GM12878 (cell line): ENCODE results near the gene SYNPR. TPM values are rescaled to one million over a fixed set of nuclear protein-coding genes. Genes with fewer than 3 reads are reported as not detected.

Source experiments
- ATAC-seq: fragments of 200-7000 bp; cut with Tn5 transposase; 3 replicates; pipeline ENCODE4 v1.9.1; 2020; ENCODE audit warnings: mild to moderate bottlenecking, moderate library complexity
- BruUV-seq: library from RNA; stranded (reverse); fragments of 400-500 nt; replicated peaks from 2 replicates; lab custom pipeline; 2021; lab: Mats Ljungman, UMichigan
- CTCF ChIA-PET: fragments of 300-600 bp; sonication (Branson Sonifier 250); formaldehyde crosslinking; extraction: SDS; loops from one replicate; lab custom pipeline; 2021; ENCODE audit warnings: inconsistent platforms; lab: Yijun Ruan, JAX
- POLR2A ChIA-PET: fragments of 350-600 bp; formaldehyde crosslinking; extraction: SDS; loops from one replicate; lab custom pipeline; 2021; ENCODE audit warnings: inconsistent platforms; lab: Charles Lee
- RAD21 ChIA-PET: fragments of 300-600 bp; sonication (Branson Sonifier 250); formaldehyde crosslinking; loops from one replicate; lab custom pipeline; 2023; ENCODE audit warnings: antibody characterized with exemption; ENCODE audit not compliant: unreplicated experiment; lab: Charles Lee
- SMC1A ChIA-PET: fragments of 300-600 bp; sonication (Branson Sonifier 250); formaldehyde crosslinking; loops from one replicate; lab custom pipeline; 2023; ENCODE audit not compliant: unreplicated experiment, uncharacterized antibody; lab: Charles Lee
- DNase-seq: peaks from one replicate; pipeline ENCODE4 v3.0.0-alpha.2; 2011; ENCODE audit warnings: low read depth, low spot score
- FAIRE-seq: peaks from 3 replicates; lab custom pipeline; 2011; peaks lifted over from hg19 to GRCh38; lab: Jason Lieb, UNC
- H2AFZ ChIP-seq: 2 replicates; pipeline ENCODE4 v1.6.0; 2011; ENCODE audit warnings: low read depth, low read length, control low read depth; ENCODE audit not compliant: control insufficient read depth
- H3K27ac ChIP-seq: 2 replicates; pipeline ENCODE4 v1.5.1; 2011; ENCODE audit warnings: control low read depth; ENCODE audit not compliant: control insufficient read depth, insufficient read depth
- H3K27me3 ChIP-seq, 2 experiments: replicated peaks in 1 of 2; 2 replicates each; pipeline versions ENCODE4 v1.6.0 to v1.6.1; 2011; ENCODE audit warnings: low read length in 1 of 2; ENCODE audit not compliant: control insufficient read depth in 2 of 2, insufficient read depth in 2 of 2
- H3K36me3 ChIP-seq, 2 experiments: 2 replicates each; pipeline ENCODE4 v1.5.1; 2011; ENCODE audit warnings: low read length in 1 of 2; ENCODE audit not compliant: control insufficient read depth in 2 of 2, insufficient read depth in 2 of 2
- H3K4me1 ChIP-seq: 2 replicates; pipeline ENCODE4 v1.6.1; 2011; ENCODE audit warnings: mild to moderate bottlenecking, low read length, moderate library complexity, mixed read lengths; ENCODE audit not compliant: control insufficient read depth, insufficient read depth
- H3K4me2 ChIP-seq: 2 replicates; pipeline ENCODE4 v1.6.0; 2011; ENCODE audit warnings: control low read depth; ENCODE audit not compliant: control insufficient read depth, insufficient read depth
- H3K4me3 ChIP-seq: fragments of 200-600 bp; sonication (generic); 2 replicates; pipeline ENCODE4 v1.5.1; 2016
- H3K79me2 ChIP-seq: 2 replicates; pipeline ENCODE4 v1.6.0; 2011; ENCODE audit warnings: low read length; ENCODE audit not compliant: control insufficient read depth, insufficient read depth
- H3K9ac ChIP-seq: 2 replicates; pipeline ENCODE4 v1.8.0; 2011; ENCODE audit warnings: low read length, control low read depth, mixed read lengths; ENCODE audit not compliant: control insufficient read depth, insufficient read depth
- H3K9me3 ChIP-seq: replicated peaks from 3 replicates; pipeline ENCODE4 v1.5.1; 2011; ENCODE audit warnings: mild to moderate bottlenecking, low read length; ENCODE audit not compliant: control insufficient read depth, insufficient read depth
- H4K20me1 ChIP-seq: 2 replicates; pipeline ENCODE4 v1.6.0; 2011; ENCODE audit not compliant: control insufficient read depth, insufficient read depth
- BCL3 ChIP-seq: IDR thresholded peaks from 2 replicates; pipeline ENCODE4 v1.6.1; 2011; ENCODE audit warnings: borderline replicate concordance, low read depth, mild to moderate bottlenecking, moderate library complexity, low read length; ENCODE audit not compliant: insufficient read depth, poor library complexity, severe bottlenecking
- CBX5 ChIP-seq: sonication (generic); IDR thresholded peaks from 2 replicates; pipeline ENCODE4 v1.6.1; 2016; ENCODE audit warnings: low read depth, moderate library complexity, mild to moderate bottlenecking, inconsistent platforms
- CREB1 ChIP-seq: IDR thresholded peaks from 2 replicates; pipeline ENCODE4 v1.6.1; 2012; ENCODE audit warnings: low read depth, mild to moderate bottlenecking, inconsistent platforms
- ESRRA ChIP-seq: IDR thresholded peaks from 2 replicates; pipeline ENCODE4 v1.6.1; 2012; ENCODE audit warnings: mild to moderate bottlenecking, low read length, improper control_type of control experiment
- HSF1 ChIP-seq: fragments of 150-350 bp; IDR thresholded peaks from 2 replicates; pipeline ENCODE4 v1.6.1; 2014; ENCODE audit warnings: mild to moderate bottlenecking, low read depth, low read length
- NR2C1 ChIP-seq: fragments of 450-650 bp; IDR thresholded peaks from 2 replicates; pipeline ENCODE4 v1.6.1; 2017; ENCODE audit warnings: antibody characterized with exemption, mild to moderate bottlenecking, moderate library complexity
- NRF1 ChIP-seq: conservative IDR thresholded peaks from 2 replicates; pipeline ENCODE4 v1.6.1; 2011; ENCODE audit warnings: mild to moderate bottlenecking, low read depth, low read length, improper control_type of control experiment
- RFX5 ChIP-seq: IDR thresholded peaks from 2 replicates; pipeline ENCODE4 v1.6.1; 2011; ENCODE audit warnings: low read depth, low read length, improper control_type of control experiment
- SMAD5 ChIP-seq: IDR thresholded peaks from 2 replicates; pipeline ENCODE4 v1.6.1; 2016; ENCODE audit warnings: antibody characterized with exemption, low read depth
- TCF12 ChIP-seq: IDR thresholded peaks from 2 replicates; pipeline ENCODE4 v1.6.1; 2011; ENCODE audit warnings: low read depth, mild to moderate bottlenecking, low read length
- YY1 ChIP-seq: IDR thresholded peaks from 2 replicates; pipeline ENCODE4 v1.6.1; 2011; ENCODE audit warnings: low read depth, mild to moderate bottlenecking, low read length
- ZBED1 ChIP-seq: IDR thresholded peaks from 2 replicates; pipeline ENCODE4 v1.6.1; 2016; ENCODE audit warnings: borderline replicate concordance
- WGBS: methylation state at CpG from one replicate; pipeline ENCODE4 v1.1.6; 2016; ENCODE audit warnings: low lambda C conversion rate; ENCODE audit not compliant: insufficient replicate concordance, insufficient coverage; ENCODE audit errors: missing lambda C conversion rate; 5-methylcytosine and 5-hydroxymethylcytosine counted together
- in situ Hi-C: fragments of 300-500 bp; cut with MboI; formaldehyde crosslinking; loops from 9 replicates; pipeline ENCODE4 v1.14.3; 2018; ENCODE audit warnings: mixed read lengths
- intact Hi-C: fragments of 100-400 bp; cut with micrococcal nuclease; formaldehyde crosslinking; loops from one replicate; pipeline ENCODE4 v1.14.2; 2022; ENCODE audit not compliant: unreplicated experiment
- polyA plus RNA-seq, 11 experiments: library from polyadenylated mRNA; depleted of rRNA in 4 of 11; unstranded in 6 of 11; stranded (reverse) in 5 of 11; fragments of >200 nt; fragmentation: Nextera tagmentation in 4 of 11; fragmentation: Illumina TruSeq in 1 of 11; extraction: Ambion mirVana in 4 of 11; extraction: Trizol in 1 of 11; gene quantifications; 1 replicate in 1 of 11; 2 replicates in 10 of 11; pipeline versions ENCODE4 v1.2.1 to v1.2.3, GENCODE V29; 2011 to 2016; ENCODE audit warnings: inconsistent platforms in 2 of 11, missing spikeins in 2 of 11, low read depth in 1 of 11
- total RNA-seq, 4 experiments: library from RNA; depleted of rRNA in 3 of 4; stranded (reverse); fragments of >200 nt in 3 of 4; fragmentation: Illumina TruSeq in 1 of 4; extraction: Trizol in 1 of 4; gene quantifications; 2 replicates each; pipeline versions ENCODE4 v1.2.1 to v1.2.3, GENCODE V29; 2013 to 2021

SYNPR gene
- total and polyA plus RNA-seq, 10 of the 15 experiments (the other 5 are each of a cell fraction or from before 2014, with no cell fraction given): not detected

- Histone ChIP-seq H3K79me2 (no peaks in the 10 kb centered on the region), H3K27ac (no peak overlapping the region), H3K27me3 (peaks cover 0 to 9% of the 10 kb centered on the region in 2 experiments), H2AFZ (no peak overlapping the region), H3K4me3 (no peak overlapping the region), H3K4me1 (no peaks in the 10 kb centered on the region), H3K4me2 (no peak overlapping the region), H4K20me1 (no peaks in the 10 kb centered on the region), H3K9ac (no peak overlapping the region), H3K9me3 (no peaks in the 10 kb centered on the region), H3K36me3 (no peaks in the 10 kb centered on the region)
- intact Hi-C loops: no loop called here
- SMC1A ChIA-PET: no interaction called here
- DNase-seq (no peak), ATAC-seq (no peak), FAIRE-seq (no peak)
- CTCF ChIA-PET: no interaction called here
- TF ChIP-seq CREB1: no peak
- TF ChIP-seq SMAD5: no peak
- TF ChIP-seq BCL3: no peak
- TF ChIP-seq YY1: no peak
- no peak for TF ChIP-seq NRF1
- no peak for TF ChIP-seq RFX5
- no peak for TF ChIP-seq TCF12
- TF ChIP-seq ZBED1: no peak
- no peak for TF ChIP-seq NR2C1
- no peak for TF ChIP-seq CBX5
- TF ChIP-seq HSF1: no peak
- no peak for TF ChIP-seq ESRRA
- POLR2A ChIA-PET: no interaction called here
- 5% methylated on average over 1 of the region's 1 CpG for WGBS
- RAD21 ChIA-PET: interaction anchor here (0.7 kb wide), 1 partner anchor 1218 kb away, joined by 3 read pairs; no protein-coding TSS in a partner anchor
- in situ Hi-C loops: no loop called here
- BruUV-seq: no TSS peak
Observed at GRCh38 chr3:63274359-63274758, 3.7 kb upstream of the SYNPR start.
